HEK293 (cell line): Measurements from ENCODE around the gene UGT1A10.

Experiments
- CTCF ChIA-PET: fragments of 350-600 bp; formaldehyde crosslinking; extraction: SDS; loops from one replicate; lab custom pipeline; 2021; ENCODE audit warnings: antibody characterized with exemption; lab: Yijun Ruan, JAX
- POLR2A ChIA-PET: fragments of 300-600 bp; formaldehyde crosslinking; extraction: SDS; loops from one replicate; lab custom pipeline; 2020; ENCODE audit warnings: antibody characterized with exemption, inconsistent platforms; lab: Yijun Ruan, JAX
- H3K27ac ChIP-seq: fragments of 200-500 bp; sonication (Bioruptor generic); 2 replicates; pipeline ENCODE4 v1.5.1; 2014; ENCODE audit warnings: low read depth, low read length, control low read depth, inconsistent platforms; ENCODE audit errors: extremely low read depth
- H3K36me3 ChIP-seq, 2 experiments: fragments of 200-500 bp in 1 of 2; sonication (Bioruptor generic) in 1 of 2; 1 replicate in 1 of 2; 2 replicates in 1 of 2; pipeline ENCODE4 v1.5.1; 2014 to 2017; ENCODE audit warnings: inconsistent platforms in 2 of 2, low read length in 2 of 2; ENCODE audit not compliant: control insufficient read depth in 2 of 2, insufficient read depth in 1 of 2
- H3K4me1 ChIP-seq: fragments of 200-500 bp; sonication (Bioruptor generic); 2 replicates; pipeline ENCODE4 v1.5.1; 2014; ENCODE audit warnings: mild to moderate bottlenecking, low read length, inconsistent platforms; ENCODE audit not compliant: control insufficient read depth, insufficient read depth
- H3K4me3 ChIP-seq: 2 replicates; pipeline ENCODE4 v1.5.1; 2011; ENCODE audit warnings: low read depth, mild to moderate bottlenecking, control low read depth, low read length, moderate library complexity
- H3K9me3 ChIP-seq: fragments of 200-500 bp; sonication (Bioruptor generic); 2 replicates; pipeline ENCODE4 v1.5.1; 2014; ENCODE audit warnings: low read depth, low read length, inconsistent platforms; ENCODE audit not compliant: control insufficient read depth, insufficient read depth
- EGR2 ChIP-seq: fragments of 450-650 bp; formaldehyde crosslinking; IDR thresholded peaks from 2 replicates; pipeline ENCODE4 v1.5.1; 2016; ENCODE audit warnings: low read depth, missing biosample characterization, missing genetic modification characterization
- FEZF1 ChIP-seq: fragments of 450-650 bp; formaldehyde crosslinking; IDR thresholded peaks from 2 replicates; pipeline ENCODE4 v1.5.1; 2016; ENCODE audit warnings: missing biosample characterization, missing genetic modification characterization
- GLIS2 ChIP-seq: fragments of 450-650 bp; formaldehyde crosslinking; IDR thresholded peaks from 2 replicates; pipeline ENCODE4 v1.5.1; 2016; ENCODE audit warnings: missing biosample characterization, missing genetic modification characterization
- KLF17 ChIP-seq: fragments of 450-650 bp; formaldehyde crosslinking; IDR thresholded peaks from 2 replicates; pipeline ENCODE4 v1.5.1; 2016; ENCODE audit warnings: missing biosample characterization, missing genetic modification characterization
- PRDM6 ChIP-seq: fragments of 450-650 bp; formaldehyde crosslinking; IDR thresholded peaks from 2 replicates; pipeline ENCODE4 v1.5.1; 2017; ENCODE audit warnings: missing biosample characterization, missing genetic modification characterization
- SCRT1 ChIP-seq: fragments of 450-650 bp; formaldehyde crosslinking; IDR thresholded peaks from 2 replicates; pipeline ENCODE4 v1.5.1; 2016; ENCODE audit warnings: missing biosample characterization, missing genetic modification characterization, borderline replicate concordance
- ZBTB26 ChIP-seq: fragments of 450-650 bp; formaldehyde crosslinking; optimal IDR thresholded peaks from 2 replicates; pipeline ENCODE3; 2016; ENCODE audit warnings: missing biosample characterization, mild to moderate bottlenecking, missing genetic modification characterization
- ZNF19 ChIP-seq: fragments of 450-650 bp; formaldehyde crosslinking; IDR thresholded peaks from 2 replicates; pipeline ENCODE4; 2016; ENCODE audit warnings: missing biosample characterization, missing genetic modification characterization, low read depth
- ZNF26 ChIP-seq: fragments of 450-650 bp; formaldehyde crosslinking; IDR thresholded peaks from 2 replicates; pipeline ENCODE4 v1.5.1; 2016; ENCODE audit warnings: missing biosample characterization, missing genetic modification characterization
- ZNF280C ChIP-seq: fragments of 450-650 bp; formaldehyde crosslinking; IDR thresholded peaks from 2 replicates; pipeline ENCODE4 v1.5.1; 2016; ENCODE audit warnings: missing biosample characterization, missing genetic modification characterization
- ZNF354C ChIP-seq: fragments of 450-650 bp; formaldehyde crosslinking; IDR thresholded peaks from 2 replicates; pipeline ENCODE4 v1.5.1; 2016; ENCODE audit warnings: missing biosample characterization, missing genetic modification characterization, low read depth, borderline replicate concordance
- ZNF362 ChIP-seq: fragments of 450-650 bp; formaldehyde crosslinking; IDR thresholded peaks from 2 replicates; pipeline ENCODE4 v1.5.1; 2016; ENCODE audit warnings: missing biosample characterization, missing genetic modification characterization
- ZNF404 ChIP-seq: fragments of 450-650 bp; formaldehyde crosslinking; IDR thresholded peaks from 2 replicates; pipeline ENCODE4 v1.5.1; 2017; ENCODE audit warnings: missing biosample characterization, missing genetic modification characterization
- ZNF521 ChIP-seq: fragments of 450-650 bp; formaldehyde crosslinking; IDR thresholded peaks from 2 replicates; pipeline ENCODE4 v1.5.1; 2017; ENCODE audit warnings: missing biosample characterization, mild to moderate bottlenecking, missing genetic modification characterization
- ZNF555 ChIP-seq: fragments of 450-650 bp; formaldehyde crosslinking; conservative IDR thresholded peaks from 2 replicates; pipeline ENCODE4 v1.5.1; 2017; ENCODE audit warnings: missing biosample characterization, mild to moderate bottlenecking, missing genetic modification characterization, inconsistent platforms
- ZNF585B ChIP-seq: fragments of 450-650 bp; formaldehyde crosslinking; IDR thresholded peaks from 2 replicates; pipeline ENCODE4 v1.5.1; 2016; ENCODE audit warnings: missing biosample characterization, missing genetic modification characterization
- ZNF664 ChIP-seq: fragments of 450-650 bp; formaldehyde crosslinking; IDR thresholded peaks from 2 replicates; pipeline ENCODE4 v1.5.1; 2016; ENCODE audit warnings: missing biosample characterization, missing genetic modification characterization
- ZNF837 ChIP-seq: fragments of 450-650 bp; formaldehyde crosslinking; IDR thresholded peaks from 2 replicates; pipeline ENCODE4 v1.5.1; 2016; ENCODE audit warnings: missing biosample characterization, missing genetic modification characterization
- ZSCAN16 ChIP-seq: fragments of 450-650 bp; formaldehyde crosslinking; IDR thresholded peaks from 2 replicates; pipeline ENCODE4 v1.5.1; 2016; ENCODE audit warnings: missing biosample characterization, missing genetic modification characterization
- ZSCAN18 ChIP-seq: fragments of 450-650 bp; formaldehyde crosslinking; IDR thresholded peaks from 2 replicates; pipeline ENCODE4 v1.5.1; 2016; ENCODE audit warnings: missing biosample characterization, missing genetic modification characterization

UGT1A10 gene

GRCh38 chr2:233650981-233651380, 14.7 kb downstream of the UGT1A10 start:
- Histone ChIP-seq H3K4me3 (no peak overlapping the region), H3K27ac (no peak overlapping the region), H3K9me3 (no peaks in the 10 kb centered on the region), H3K4me1 (no peaks in the 10 kb centered on the region), H3K36me3 (no peaks in the 10 kb centered on the region)
- ChIA-PET POLR2A (no interaction called here), CTCF (no interaction called here)
- TF ChIP-seq EGR2 (tag by site-specific recombination) (no peak), ZNF837 (no peak), ZNF664 (tag by site-specific recombination) (no peak), ZNF19 (tag by site-specific recombination) (no peak), ZNF585B (tag by site-specific recombination) (no peak), GLIS2 (tag by site-specific recombination) (no peak), FEZF1 (no peak), ZNF26 (tag by site-specific recombination) (no peak), ZNF404 (no peak), PRDM6 (no peak), ZNF280C (tag by site-specific recombination) (no peak), ZNF354C (tag by site-specific recombination) (no peak)

GRCh38 chr2:233651430-233651829, 15.2 kb downstream of the UGT1A10 start:
- no peak overlapping the region for H3K27ac ChIP-seq
- CTCF ChIA-PET, result no interaction called here
- POLR2A ChIA-PET, result no interaction called here
- no peaks in the 10 kb centered on the region for H3K36me3 ChIP-seq
- H3K4me1 ChIP-seq, result no peaks in the 10 kb centered on the region
- no peak for TF ChIP-seq ZSCAN18 (tag by site-specific recombination)
- TF ChIP-seq ZNF555 (tag by site-specific recombination), result no peak
- no peak for TF ChIP-seq KLF17 (tag by site-specific recombination)
- TF ChIP-seq ZSCAN16 (tag by site-specific recombination), result no peak
- TF ChIP-seq SCRT1 (tag by site-specific recombination), result no peak
- no peak for TF ChIP-seq ZBTB26 (tag by site-specific recombination)
- no peak for TF ChIP-seq ZNF362 (tag by site-specific recombination)
- TF ChIP-seq ZNF521 (tag by site-specific recombination), result no peak
- no peak overlapping the region for H3K4me3 ChIP-seq
- H3K9me3 ChIP-seq, result no peaks in the 10 kb centered on the region
